Inflammatory macrophage treated with lipopolysaccharide for 1 hour (primary cell): Measurements from ENCODE around the gene PHETA2.
"Not testable (repeated sequence)": the region's sequence is repeated elsewhere in the genome, so short reads cannot be mapped to it uniquely, and the experiment has no call there.

ENCODE experiments used
- DNase-seq, 2 donors: peaks; one replicate each; pipeline ENCODE4 v3.0.0-alpha.2; 2020 to 2022

Gene PHETA2

DNA sequence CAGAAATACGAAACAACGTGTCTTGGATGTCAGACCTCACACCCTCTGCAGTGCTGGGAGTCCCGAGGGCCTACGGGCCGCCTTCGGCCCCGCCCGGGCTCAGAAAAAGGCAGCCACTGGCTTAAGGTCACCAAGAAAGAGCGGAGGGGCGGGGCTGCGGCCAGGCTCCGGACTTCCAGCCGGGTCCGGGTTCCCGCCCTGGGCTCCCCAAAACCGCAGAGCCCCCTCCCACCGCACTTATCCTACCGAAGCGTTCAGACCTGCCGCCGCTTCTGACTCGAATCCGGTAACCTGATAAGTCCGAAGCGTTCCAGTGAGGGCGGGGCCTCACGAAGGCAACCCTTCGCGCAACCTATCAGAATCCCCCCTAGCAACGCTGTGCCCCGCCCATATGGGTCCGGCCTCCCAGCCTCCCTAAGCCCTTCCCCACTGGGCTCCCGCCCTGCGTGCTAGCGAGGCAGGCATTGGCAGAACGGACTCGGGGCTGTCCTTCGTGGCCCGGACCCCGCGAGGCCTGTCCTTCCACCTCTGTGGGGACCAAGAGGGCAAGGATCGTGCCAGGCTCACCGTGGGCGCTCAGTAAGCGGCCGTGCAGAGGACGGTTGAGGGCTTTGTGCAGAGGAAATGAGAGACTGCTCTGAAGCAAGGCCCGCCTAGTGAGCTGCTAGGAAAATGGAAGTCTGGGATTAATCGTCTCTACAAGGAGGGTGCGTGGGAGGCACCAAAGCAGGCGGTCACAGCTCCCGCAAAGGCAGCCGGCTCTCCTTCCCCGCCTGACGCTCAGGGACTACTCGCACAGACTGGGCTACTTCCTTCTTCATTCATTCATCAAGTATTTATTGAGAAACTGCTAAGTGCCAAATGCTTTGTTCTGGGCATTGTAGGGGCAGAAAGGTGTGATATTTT lies 3.3 kb upstream of the PHETA2 start, which contains the start of gene NAGA:
Gene NAGA, minus strand, starts transcription at position 296 of the 906 bp plus-strand sequence. CDS start 515 bp downstream, outside the sequence.
- DNase-seq = peak; percentile 95 to 96

GRCh38 chr22:42071508-42071907 lies 2.5 kb upstream of the PHETA2 start:
- DNase-seq = not testable (repeated sequence)

GRCh38 chr22:42072606-42073330 lies 1.3 kb upstream of the PHETA2 start:
- no peak for DNase-seq

DNA sequence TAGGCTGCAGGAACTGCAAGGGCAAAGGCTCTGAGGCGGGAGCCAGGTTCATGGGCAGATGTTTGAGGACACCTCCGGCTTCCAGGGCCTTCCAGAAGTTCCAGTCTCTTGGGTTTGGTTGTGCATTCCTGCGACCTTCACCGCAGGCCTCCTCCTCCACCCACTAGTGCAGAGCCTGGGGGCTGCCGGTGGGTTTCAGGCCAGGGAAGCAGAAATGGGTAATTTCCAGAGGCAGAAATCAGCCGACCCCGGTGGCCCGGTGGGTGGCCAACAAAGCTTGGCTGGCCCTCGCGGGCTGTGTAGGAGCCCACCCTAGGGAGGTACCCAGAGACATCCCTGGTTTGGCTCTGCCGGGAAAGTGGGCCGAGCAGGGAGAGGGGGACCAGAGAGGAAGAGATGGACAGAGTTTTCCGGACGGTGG lies 417 bp upstream of the PHETA2 start:
- no peak for DNase-seq

DNA sequence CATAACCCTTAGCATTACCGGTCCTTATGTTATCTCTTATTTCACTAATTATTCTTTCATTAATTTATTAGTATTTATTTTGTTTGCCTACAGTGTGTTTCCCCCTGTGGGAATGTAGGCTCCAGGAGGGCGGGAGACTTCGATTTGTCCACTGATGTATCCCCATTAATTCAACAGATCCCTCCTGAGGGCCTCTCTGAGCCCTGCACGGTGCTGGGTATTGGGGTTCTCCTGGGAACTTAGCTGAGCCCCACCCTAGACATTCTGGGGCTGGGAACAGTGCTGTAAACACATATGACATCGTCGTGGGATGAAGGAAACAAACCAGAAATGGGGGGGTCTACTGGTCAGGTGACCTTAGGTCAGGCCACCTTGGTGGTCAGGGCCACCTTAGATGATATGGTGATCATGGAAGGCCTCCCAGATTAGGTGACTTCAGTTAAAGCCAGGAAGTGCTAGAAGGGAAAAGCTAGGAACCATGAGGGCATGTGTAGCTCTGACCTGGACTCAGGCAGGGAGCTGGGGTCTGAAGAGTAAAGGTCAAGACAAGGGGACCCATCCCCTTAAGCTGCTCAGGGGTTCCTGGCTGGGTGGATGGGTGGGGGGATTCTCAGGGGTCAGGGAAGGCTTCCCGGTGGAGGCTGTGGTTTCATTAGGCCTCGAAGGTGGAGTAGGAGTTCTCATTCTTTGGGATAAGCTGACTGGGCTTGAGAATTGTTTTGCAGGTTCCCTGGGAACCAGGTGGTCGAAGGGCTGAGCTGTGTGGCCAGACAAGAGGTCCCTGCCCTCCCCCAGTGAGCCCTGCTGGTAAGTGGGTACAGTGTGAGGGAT lies 1.0 kb downstream of the PHETA2 start:
- no peak for DNase-seq

- no peak for DNase-seq
Measured at GRCh38 chr22:42076764-42077485, 2.9 kb downstream of the PHETA2 start.

DNA sequence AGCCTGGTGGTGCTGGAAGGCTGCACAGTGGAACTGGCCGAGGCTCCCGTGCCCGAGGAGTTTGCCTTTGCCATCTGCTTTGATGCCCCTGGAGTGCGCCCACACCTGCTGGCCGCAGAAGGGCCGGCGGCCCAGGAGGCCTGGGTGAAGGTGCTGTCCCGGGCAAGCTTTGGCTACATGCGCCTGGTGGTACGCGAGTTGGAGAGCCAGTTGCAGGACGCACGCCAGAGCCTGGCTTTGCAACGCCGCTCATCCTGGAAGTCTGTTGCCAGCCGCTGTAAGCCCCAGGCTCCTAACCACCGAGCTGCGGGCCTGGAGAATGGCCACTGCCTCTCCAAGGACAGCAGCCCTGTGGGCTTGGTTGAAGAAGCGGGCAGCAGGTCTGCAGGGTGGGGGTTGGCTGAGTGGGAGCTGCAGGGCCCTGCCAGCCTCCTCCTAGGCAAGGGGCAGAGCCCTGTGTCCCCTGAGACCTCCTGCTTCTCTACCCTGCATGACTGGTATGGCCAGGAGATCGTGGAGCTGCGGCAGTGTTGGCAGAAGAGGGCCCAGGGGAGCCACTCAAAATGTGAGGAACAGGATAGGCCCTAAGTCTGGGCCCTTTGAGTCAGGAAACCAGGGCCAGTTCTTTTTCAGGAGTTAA lies 3.6 kb downstream of the PHETA2 start:
- DNase-seq = no peak

DNA sequence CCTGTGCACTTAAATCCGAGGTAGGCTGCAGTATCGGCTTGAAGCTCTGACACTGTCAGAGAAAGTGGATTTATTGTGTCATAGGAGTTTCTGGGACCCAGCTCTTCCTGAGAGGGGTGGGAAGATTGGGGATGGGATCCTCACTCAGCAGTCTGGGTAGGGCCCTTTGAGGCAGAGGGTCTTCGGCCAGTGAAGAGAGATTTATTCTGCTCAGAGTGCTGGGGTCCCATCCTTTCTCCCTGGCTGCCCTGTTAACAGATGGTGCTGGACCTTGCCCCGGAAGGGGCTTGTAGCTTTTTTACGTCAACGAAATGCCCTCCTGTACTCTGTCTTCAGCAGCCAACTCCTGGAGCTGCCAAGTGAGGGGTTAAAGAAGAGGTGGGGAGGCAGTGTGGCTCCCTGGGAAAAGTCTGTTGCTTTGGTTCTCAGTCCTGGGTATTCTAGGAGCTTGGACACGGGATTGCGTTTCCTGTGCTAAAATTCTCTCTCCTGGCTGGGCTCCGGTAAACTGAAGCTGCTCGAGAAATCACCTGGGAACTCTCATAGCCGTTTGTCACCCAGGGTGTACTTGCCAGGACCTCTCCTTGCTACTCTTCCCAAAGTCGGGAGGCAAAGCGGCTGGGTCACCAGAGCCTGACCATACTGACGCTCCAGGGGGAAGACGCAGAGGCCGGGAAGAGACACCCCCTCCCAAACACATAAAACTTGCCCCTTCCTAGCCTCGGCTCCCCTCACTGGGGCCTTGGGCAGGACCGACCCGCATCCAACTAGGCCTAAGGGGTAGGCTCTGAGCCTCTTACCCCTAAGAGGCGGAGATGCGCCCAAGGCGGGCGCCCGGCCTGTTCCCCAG lies 4.6 kb downstream of the PHETA2 start:
- no peak for DNase-seq

DNA sequence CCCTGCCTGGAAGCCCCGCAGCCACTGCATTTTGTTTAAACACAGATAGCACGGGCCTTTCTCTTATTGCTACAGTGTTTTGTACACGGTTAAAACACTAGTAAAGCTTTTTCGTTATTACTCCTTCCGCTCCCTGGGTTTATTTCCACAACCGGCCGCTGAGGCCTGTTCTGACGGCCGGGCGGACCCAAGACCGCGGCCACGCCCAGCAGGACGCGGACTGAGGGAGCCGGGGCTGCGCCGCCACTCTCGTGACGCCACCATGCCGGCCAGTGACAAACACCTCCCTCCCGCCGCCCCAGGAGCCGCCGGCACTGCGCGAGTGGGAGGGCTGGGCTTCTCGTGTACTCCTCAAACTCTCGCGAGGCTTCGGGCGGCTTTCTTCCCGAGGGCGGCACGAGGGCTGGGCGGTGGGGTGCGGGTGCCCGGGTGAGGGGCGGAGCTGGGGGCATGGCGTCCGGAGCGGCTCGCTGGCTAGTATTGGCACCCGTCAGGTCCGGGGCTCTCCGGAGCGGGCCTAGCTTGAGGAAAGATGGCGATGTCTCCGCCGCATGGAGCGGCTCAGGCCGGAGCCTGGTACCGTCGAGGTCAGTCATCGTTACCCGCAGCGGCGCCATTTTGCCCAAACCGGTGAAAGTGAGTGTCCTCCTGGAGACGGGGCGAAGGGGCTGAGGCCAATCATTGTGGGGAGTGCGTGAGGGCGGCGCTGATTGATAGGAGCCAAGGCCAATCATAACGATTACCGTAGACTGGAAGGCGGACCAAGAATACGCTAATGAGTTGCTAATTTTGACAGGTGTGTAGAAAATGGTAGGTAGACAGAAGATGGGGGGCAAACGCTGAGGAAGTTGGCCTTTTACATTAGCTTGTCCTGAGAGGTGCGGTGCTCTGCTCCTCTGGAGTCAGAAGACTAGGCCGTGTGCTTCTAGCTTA lies 5.5 kb downstream of the PHETA2 start, which contains the start of gene SMDT1:
Gene SMDT1, plus strand, starts transcription at position 382 of the 933 bp plus-strand sequence. Its CDS starts 69 bp downstream, at position 451.
- peak; percentile 98 to 99 for DNase-seq

DNA sequence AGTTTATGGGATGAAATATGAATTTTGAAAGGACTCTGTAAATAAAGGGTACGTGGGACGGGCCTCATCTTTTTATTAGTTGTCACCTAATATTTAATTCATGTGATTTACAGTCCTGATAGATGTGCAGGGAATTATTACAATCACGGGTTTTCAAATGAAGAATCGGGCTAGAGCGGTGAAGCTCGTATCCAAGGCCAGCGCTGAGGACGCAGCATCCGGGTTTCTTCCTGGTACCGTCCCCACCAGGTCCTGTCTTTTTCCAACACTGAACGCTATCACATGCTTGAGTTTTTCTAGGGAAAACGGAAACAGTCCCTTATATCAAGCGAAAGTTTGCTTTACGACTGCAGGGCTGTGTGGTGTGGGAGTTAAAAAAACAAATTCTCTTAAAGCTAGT lies 6.2 kb downstream of the PHETA2 start:
- DNase-seq = peak; percentile 29 to 42

DNA sequence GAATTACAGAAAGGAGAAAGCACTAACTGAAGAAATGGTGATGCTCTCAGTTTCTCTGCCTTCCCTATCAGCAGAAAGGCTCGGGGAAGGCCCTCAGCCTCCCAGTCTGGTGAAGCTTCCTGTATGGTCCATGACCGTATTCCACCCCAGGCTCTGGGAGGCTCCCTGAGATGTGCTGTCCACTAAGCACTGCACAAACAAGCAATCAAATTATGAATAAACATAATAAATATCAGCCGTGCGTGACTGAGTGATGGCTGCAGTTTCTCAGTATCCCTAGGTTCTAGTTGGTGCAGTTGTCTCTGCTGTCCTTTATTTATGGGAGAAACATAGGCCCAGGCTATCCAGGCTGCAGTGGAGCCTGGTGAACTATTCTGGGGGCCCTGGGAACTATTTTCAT lies 9.1 kb downstream of the PHETA2 start:
- no peak for DNase-seq

DNA sequence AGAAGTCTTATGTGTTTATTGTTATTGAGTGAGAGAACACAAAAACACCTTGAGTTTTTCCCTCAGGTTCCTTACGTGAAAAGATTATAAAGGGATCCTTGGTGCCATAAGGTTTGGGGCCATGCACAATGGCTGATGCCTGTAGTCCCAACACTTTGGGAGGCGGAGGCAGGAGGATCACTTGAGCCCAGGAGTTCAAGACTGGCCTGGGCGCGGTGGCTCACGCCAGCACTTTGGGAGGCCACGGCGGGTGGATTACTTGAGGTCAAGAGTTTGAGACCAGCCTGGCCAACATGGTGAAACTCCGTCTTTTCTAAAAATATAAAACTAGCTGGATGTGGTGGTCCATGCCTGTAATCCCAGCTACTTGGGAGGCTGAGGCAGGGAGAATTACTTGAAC lies 10.8 kb downstream of the PHETA2 start:
- DNase-seq = no peak

- DNase-seq = no peak
Measured at GRCh38 chr22:42086051-42086450, 12.0 kb downstream of the PHETA2 start.

- peak; percentile 99 to 100 for DNase-seq
Measured at GRCh38 chr22:42090596-42091454, 16.8 kb downstream of the PHETA2 start, which contains the start of gene NDUFA6. TSS of gene NDUFA6 (minus strand) at chr22:42090772. CDS start at chr22:42090744, 28 bp downstream.

- DNase-seq = no peak
Measured at GRCh38 chr22:42091455-42091782, 17.4 kb downstream of the PHETA2 start.

DNA sequence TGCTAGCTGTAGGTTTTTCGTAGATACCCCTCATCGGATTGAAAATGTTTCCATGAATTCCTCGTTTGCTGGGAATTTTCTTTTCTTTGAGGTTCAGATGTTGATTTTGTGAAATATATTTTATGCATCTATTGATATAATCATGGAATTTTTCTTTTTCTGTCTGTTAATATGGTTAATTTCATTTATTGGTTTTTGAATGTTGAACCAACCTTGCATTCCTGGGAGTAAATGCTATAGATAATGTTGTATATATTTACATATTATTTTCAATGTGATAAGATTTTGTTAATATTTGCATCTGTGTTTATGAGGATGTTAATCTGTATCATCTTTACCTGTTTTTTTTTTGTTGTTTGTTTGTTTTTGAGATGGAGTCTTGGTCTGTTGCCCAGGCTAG lies 27.2 kb downstream of the PHETA2 start:
- DNase-seq = no peak

DNA sequence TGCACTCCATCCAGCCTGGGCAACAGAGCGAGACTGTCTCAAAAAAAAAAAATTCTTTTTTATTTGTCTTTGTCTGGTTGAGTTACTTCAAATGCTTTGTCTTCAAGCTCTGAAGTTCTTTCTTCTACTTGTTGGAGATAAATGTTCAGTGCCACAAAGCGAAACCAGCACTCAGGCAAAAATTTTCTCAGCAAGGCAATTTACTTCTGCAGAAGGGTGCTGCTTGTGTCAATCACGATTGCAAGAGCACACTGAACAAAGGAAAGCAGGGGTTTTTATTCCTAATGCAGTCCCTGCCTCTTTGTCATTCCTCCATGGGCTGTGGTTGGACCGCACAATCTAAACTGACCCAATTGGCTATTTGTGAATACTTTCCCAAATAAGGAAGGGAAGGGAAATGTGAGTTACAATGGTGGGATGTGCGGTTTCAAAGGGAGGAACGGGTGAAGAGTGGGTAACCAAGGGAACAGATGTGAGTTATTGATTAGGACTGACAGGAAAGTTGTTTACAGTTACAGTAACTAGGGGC lies 30.3 kb downstream of the PHETA2 start:
- not testable (repeated sequence) for DNase-seq

- DNase-seq = no peak
Measured at GRCh38 chr22:42108848-42109247, 34.8 kb downstream of the PHETA2 start.
